ENCODE results near the gene EGFL7. TPM values are rescaled to one million over a fixed set of nuclear protein-coding genes. Genes with fewer than 3 reads are reported as not detected.

The EGFL7 gene
- total and polyA plus RNA-seq, 2 of the 8 experiments (the other 6 are each of a cell fraction or from before 2014, with no cell fraction given): 37.8 to 53.4 TPM

GRCh38 chr9:136624184-136624951 is 38.3 kb upstream of the EGFL7 start (continued):
- TF ChIP-seq CEBPB (IDR thresholded peaks at IDR 0.05; ENCODE audit: low read depth, low read length): no peak
